Measurements from ENCODE around the gene NR1I3. TPM values are rescaled to one million over a fixed set of nuclear protein-coding genes. Genes with fewer than 3 reads are reported as not detected.
"Not testable (repeated sequence)": the region's sequence is repeated elsewhere in the genome, so short reads cannot be mapped to it uniquely, and the experiment has no call there.

The NR1I3 gene
- total and polyA plus RNA-seq, 2 of the 13 experiments (the other 11 are each of a cell fraction or from before 2014, with no cell fraction given), result 0.62 to 0.95 TPM

- TF ChIP-seq PBX2 (CRISPR knock-in tag; IDR thresholded peaks at IDR 0.05) (peak; percentile 78), ZMAT5 (CRISPR knock-in tag; IDR thresholded peaks at IDR 0.05; ENCODE audit: borderline replicate concordance, low read depth) (no peak), EZH2 (conservative IDR thresholded peaks at IDR 0.05; ENCODE audit: low read depth, low read length) (no peak), ARID4A (CRISPR knock-in tag; IDR thresholded peaks at IDR 0.05; ENCODE audit: borderline replicate concordance) (peak; percentile 19; the same call in 1 of the 2 replicates), U2AF1 (optimal IDR thresholded peaks at IDR 0.05; ENCODE audit: low read depth, low read length) (no peak)
These were observed 20.7 kb upstream of the NR1I3 start, which contains the start of gene PCP4L1 (continued) for GRCh38 chr1:161258439-161259344.

GRCh38 chr1:161257109-161257508, 19.1 kb upstream of the NR1I3 start:
- intact Hi-C loops (cut with micrococcal nuclease; ENCODE audit: unreplicated experiment); H2AFZ ChIP-seq (ENCODE audit: low read length); ATAC-seq; H3K79me2 ChIP-seq (ENCODE audit: insufficient read depth, low read length); H3K9ac ChIP-seq (ENCODE audit: insufficient read depth, low read depth, low read length); FAIRE-seq; BruUV-seq (replicated peaks); H3K4me3 ChIP-seq (replicated peaks in 1 of 3; ENCODE audit: insufficient read depth in 1 of 3, low read depth in 2 of 3, low read length in 3 of 3); H3K4me2 ChIP-seq (ENCODE audit: low read depth, low read length); H3K36me3 ChIP-seq (replicated peaks in 1 of 2; ENCODE audit: control insufficient read depth in 1 of 2, insufficient read depth in 2 of 2, low read length in 2 of 2); H3K27ac ChIP-seq (ENCODE audit: extremely low read length, insufficient read depth, low read length); DNase-seq (ENCODE audit: low spot score); in situ Hi-C loops (cut with HindIII; ENCODE audit: extremely low pct_ligation_motif_present, low pct_unique_long_range_greater_than_20kb); POLR2A ChIA-PET; H4K20me1 ChIP-seq (ENCODE audit: insufficient read depth, low read length); CTCF ChIA-PET (ENCODE audit: low intra/inter-chr PET ratio, low total read pairs): not testable (repeated sequence)
- WGBS (ENCODE audit: low lambda C conversion rate), result 89% methylated on average over 4 of the region's 5 CpGs
- peaks cover 0 to 16% of the 10 kb centered on the region in 2 experiments; a peak in 3 of 5 replicates for H3K27me3 ChIP-seq (ENCODE audit: control insufficient read depth in 1 of 2, insufficient read depth in 2 of 2, low read length in 2 of 2)
- H3K9me3 ChIP-seq (ENCODE audit: low read length), result peaks cover 11% of the 10 kb centered on the region
- peaks cover 51% of the 10 kb centered on the region for H3K4me1 ChIP-seq (ENCODE audit: insufficient read depth, low read length)
